Stimulated activated CD8-positive, alpha-beta memory T cell treated with anti-CD3 and anti-CD28 coated beads, Interleukin-12 subunit alpha, Interleukin-12 subunit beta, amount 100 ng/mL, for 1 hour (primary cell): ENCODE results near the gene KRT7.
"Not testable (repeated sequence)": the region's sequence is repeated elsewhere in the genome, so short reads cannot be mapped to it uniquely, and the experiment has no call there.

Source experiments
- DNase-seq: peaks from one replicate; pipeline ENCODE4 v3.0.0-alpha.2; 2020; ENCODE audit warnings: low read depth

Gene KRT7

DNA sequence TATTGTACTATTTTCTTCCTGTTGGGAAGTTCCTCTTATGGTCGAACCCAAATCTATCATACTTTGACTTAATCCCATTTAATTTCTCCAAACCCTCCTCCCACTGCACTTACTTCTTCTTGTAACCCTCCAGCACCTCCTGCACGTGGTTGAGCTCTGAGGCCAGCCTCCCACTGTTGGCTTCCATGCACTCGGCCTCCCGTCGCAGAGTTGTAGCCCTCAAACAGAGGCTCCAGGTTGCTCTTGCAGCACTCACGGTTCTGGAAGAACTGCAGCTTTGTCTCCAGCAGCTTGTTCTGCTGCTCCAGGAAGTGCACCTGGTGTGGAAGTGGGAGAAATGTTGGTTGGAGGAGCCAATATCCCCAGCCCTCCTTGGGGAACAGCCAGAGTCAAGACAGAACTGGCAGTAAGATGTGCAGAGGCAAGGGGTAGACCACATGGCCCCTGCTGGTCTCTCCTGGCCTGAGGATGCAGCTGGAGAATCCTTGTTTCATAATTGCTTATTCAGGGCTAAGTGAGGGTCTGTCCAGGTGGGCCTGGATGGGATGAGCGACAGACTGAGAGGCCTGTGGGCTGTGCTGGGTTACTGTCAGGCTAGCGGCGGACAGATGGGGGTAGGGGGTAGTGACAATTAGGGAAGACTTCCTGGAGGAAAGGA, 23.0 kb downstream of the KRT7 start:
- no peak for DNase-seq

DNA sequence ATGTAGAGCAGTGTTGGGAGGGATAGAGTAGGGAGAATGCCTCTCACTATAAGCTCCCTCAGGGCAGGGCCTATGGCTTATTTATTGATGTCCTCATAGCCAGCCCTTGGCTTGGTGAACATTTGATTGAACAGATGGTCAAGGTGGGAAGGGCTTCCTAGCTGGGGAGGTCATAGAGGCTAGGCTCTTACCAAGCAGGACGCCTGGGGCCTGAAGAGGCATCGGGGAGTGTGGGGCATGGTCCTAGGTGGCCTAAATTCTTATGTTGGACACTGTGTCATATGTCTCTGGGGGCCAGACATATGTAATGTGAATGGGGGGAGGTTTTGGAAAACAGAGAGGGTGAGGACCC, 23.5 kb downstream of the KRT7 start:
- DNase-seq: no peak

DNA sequence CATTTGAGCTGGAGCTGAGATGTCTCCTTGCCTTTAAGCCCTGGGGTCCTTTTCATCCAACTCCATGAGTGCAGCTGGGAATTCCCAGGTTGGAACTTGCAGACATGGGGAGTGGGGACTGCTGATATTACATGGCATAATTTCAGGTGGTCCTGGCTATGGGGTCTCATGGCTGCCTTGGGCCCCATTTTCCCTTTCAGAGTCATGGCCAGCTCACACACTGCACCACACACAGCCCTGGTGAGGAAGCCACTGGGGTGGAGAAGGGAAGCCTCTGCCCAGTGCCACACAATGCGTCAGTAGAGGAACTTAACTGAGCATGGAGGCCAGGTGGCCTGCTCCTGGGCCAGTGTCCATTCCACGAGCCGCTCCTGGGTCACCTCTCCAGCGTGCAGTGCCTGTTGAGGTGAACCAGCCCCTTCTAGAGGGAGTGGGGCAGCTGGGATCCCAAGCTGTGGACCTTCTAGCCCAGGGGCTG, 24.1 kb downstream of the KRT7 start:
- no peak for DNase-seq

- not testable (repeated sequence) for DNase-seq
Measured at GRCh38 chr12:52257922-52258321, 24.9 kb downstream of the KRT7 start.

DNA sequence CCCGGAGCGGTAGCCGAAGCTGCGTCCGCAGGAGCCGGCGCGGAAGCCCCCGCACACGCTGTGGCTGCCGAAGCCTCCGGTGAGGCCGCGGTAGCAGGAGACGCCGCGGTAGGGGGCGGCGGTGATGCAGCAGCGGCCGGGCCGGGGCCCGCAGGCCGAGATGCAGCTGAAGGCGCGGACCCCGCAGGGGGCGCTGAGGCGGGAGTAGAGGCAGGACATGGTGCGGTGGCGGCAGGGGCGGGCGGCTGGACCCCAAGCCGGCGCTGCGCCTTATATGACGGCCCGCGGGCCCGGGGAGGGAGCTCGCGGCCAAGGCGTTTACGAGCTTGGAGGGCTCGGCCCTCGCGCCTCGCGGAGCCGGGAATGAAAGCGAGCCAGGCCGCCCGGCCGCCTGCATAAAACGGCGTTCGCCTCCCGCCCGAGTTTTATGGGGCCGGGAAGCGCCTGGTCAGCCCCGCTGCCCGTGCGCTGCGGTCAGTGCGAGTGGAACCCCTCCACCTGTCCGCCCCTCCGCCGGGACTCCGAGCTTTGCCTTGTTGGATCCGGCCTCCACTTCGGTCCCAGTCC, 25.4 kb downstream of the KRT7 start:
- DNase-seq: no peak

GRCh38 chr12:52259657-52260243, 26.7 kb downstream of the KRT7 start:
- DNase-seq: no peak

DNA sequence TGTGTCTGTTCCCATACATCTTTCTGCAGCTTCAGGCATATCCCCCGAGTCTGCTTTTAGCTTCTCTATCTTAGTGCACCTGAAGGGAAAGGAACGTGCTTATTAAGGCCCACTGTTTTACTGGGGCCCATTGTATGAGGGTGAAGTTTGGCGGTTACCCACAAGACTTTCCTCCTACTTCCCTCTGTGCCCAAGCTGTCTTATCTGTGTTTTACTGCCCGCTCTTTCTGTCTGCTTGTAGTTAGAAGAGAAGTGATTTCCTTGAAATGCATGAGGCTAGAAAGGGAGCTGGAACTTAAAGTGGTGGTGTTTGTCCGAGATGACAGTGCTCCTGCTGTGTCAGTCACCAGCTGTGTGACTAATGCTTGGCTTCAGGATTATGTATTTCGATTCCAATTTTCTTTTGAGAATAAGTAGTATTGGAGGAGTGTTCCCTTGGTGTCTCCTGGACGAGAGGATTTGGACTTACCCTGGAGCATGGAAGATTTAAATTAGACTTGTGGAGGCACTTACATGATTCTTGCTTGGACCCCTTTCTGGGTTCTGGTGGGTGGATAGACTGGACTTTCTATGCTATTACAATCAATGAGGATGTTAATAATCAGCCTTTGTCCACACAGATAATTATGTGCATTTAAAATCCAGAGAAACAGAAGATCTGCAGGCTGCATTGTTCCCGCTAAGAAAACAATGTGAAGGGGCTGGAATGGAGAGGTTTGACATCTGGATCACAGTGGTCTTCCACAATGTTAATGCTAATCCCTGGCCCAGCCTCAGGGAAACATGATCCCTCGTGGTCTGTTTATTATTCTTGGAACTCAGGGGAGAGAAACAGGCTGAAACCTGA, 27.5 kb downstream of the KRT7 start:
- DNase-seq: no peak

GRCh38 chr12:52261208-52261484, 28.1 kb downstream of the KRT7 start:
- DNase-seq: no peak

GRCh38 chr12:52262286-52262685, 29.2 kb downstream of the KRT7 start:
- no peak for DNase-seq

DNA sequence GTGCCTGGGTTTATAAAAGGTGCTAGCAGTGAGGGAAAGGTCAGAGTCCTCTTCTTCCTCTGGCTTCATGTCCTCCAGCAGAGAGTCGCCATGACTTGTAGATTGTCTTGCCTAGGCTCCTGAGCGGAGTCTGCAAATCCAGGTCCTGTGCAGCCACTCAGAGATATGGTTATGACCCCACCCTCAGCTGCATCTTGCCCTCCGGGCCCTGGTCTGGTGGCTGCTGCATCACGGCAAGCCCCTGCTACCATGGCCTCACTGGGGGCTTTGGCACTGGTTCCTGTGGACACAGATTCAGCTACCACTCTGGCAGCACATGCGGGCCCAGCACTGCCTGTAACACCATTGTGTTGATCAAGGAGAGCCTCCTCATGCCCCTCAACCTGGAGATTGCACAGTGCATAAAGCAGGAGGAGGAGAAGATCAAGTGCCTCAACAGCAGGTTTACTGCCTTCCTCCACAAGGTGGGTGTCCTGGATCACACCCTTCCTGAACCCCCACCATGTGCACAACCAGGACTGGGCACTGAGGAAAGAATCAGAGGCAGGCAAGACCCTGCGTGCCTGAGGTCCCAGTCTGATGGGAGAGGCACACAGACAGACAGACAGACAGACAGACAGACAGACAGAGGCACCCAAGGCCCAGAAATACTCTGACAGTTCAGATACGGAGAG, 30.9 kb downstream of the KRT7 start:
- no peak for DNase-seq

GRCh38 chr12:52264435-52264825, 31.4 kb downstream of the KRT7 start:
- no peak for DNase-seq

GRCh38 chr12:52266514-52266913, 33.5 kb downstream of the KRT7 start:
- no peak for DNase-seq

GRCh38 chr12:52267266-52267665, 34.2 kb downstream of the KRT7 start:
- DNase-seq: no peak

DNA sequence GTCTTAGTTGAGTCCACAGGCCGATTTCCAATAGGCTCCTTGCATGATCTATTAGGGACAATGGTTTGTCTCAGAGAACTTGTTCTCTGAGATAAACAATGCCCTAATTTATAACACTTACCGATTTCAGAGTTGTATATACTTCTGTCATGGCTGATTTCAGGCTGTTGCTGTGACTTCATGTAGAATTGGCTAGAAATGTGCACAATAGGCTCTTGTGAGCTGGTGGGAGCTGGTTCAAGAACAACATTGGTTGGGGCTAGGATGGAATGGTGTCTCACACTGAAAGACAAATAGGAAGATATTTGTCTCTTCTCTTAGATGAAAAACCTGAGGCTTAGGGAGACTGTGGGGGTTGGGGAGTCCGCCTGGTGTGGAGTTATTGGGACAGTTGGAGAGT, 34.7 kb downstream of the KRT7 start:
- DNase-seq: no peak

DNA sequence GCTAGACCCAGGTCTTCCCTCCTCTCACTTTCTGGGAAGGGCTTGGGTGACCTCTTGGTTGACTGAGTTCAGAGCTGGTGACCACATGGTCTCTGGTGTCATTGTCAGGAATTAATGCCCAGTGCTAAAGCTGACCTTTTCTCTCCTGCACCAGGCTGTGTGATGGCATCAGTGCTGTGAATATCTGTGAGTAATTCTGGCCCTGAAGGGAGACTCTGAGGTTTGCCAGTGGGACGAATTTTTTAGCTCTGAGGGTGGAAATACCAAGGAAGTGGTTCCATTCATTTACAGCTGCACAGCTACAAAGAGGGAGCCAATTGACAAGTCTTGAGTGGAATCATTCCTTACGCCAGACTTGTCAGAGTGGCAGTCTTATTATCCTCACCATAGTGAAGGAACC, 35.2 kb downstream of the KRT7 start:
- no peak for DNase-seq

DNA sequence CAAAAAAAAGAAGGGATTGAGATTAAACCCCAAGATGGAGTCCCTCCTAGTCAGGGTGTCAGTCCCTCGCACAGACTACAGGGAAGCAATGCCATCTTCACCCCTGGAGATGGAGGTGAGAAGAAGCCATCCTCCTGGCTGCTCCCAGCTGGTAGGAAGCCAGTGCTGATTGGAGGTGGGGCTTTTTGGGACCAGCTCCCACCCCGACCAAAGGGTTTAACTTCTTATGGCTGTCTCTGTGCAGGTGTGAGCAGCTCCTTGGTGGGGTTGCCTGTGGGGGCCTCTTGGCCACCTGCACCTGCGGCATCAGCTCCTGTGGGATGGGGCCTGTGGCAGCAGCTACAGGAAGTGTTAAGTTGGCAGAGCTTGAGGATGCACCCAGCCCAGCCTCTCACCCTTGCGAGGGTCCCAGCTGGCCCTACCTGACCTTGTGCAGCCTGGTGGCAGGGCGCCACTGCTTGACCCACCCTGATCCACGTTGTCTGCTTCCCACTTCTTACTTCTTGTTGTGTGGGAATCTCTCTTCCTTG, 37.6 kb downstream of the KRT7 start:
- no peak for DNase-seq

- DNase-seq: no peak
Measured at GRCh38 chr12:52271158-52271557, 38.1 kb downstream of the KRT7 start.

GRCh38 chr12:52274521-52275120, 41.6 kb downstream of the KRT7 start, which contains the start of gene KRT86:
Gene KRT86 (plus strand): TSS chr12:52274645. CDS start chr12:52301917, 27,272 bp downstream.
- no peak for DNase-seq

- no peak for DNase-seq
Measured at GRCh38 chr12:52275686-52276085, 42.6 kb downstream of the KRT7 start.

- no peak for DNase-seq
Measured at GRCh38 chr12:52277486-52278245, 44.6 kb downstream of the KRT7 start.
